Left lung (tissue), 10 donors: ENCODE data around the gene ZBTB20. TPM values are rescaled to one million over a fixed set of nuclear protein-coding genes. Genes with fewer than 3 reads are reported as not detected.

Experiments used
- ATAC-seq: fragments of 200-7000 bp; cut with Tn5 transposase; one replicate; pipeline ENCODE4 v1.9.1; 2020; ENCODE audit warnings: moderate library complexity
- DNase-seq, 4 donors: peaks; one replicate each; pipeline ENCODE4 v3.0.0-alpha.2; 2013 to 2020
- H3K27ac ChIP-seq, 2 donors: fragments of 200-600 bp; sonication (generic) in 1 of 2; one replicate each; pipeline versions ENCODE4 v1.5.0 to v1.8.0; 2020 to 2021
- H3K27me3 ChIP-seq, 2 donors: fragments of 200-600 bp; sonication (generic) in 1 of 2; one replicate each; pipeline versions ENCODE4 v1.5.0 to v1.8.0; 2020 to 2021
- H3K36me3 ChIP-seq, 2 donors: fragments of 200-600 bp; sonication (generic) in 1 of 2; one replicate each; pipeline versions ENCODE4 v1.5.0 to v1.8.0; 2020 to 2021
- H3K4me1 ChIP-seq, 2 donors: fragments of 200-600 bp; one replicate each; pipeline ENCODE4 v1.8.0; 2021
- H3K4me3 ChIP-seq, 2 donors: fragments of 200-600 bp; sonication (generic) in 1 of 2; one replicate each; pipeline versions ENCODE4 v1.5.0 to v1.8.0; 2020 to 2021; ENCODE audit warnings: mild to moderate bottlenecking in 1 of 2
- H3K9me3 ChIP-seq, 2 donors: fragments of 200-600 bp; sonication (generic) in 1 of 2; one replicate each; pipeline versions ENCODE4 v1.5.0 to v1.8.0; 2020 to 2021
- intact Hi-C, 2 donors: fragments of 100-400 bp; cut with DNase I; formaldehyde crosslinking; loops; one replicate each; pipeline versions ENCODE4 v1.11.2 to v1.14.2; 2022
- polyA plus RNA-seq, 6 donors: library from polyadenylated mRNA; unstranded; fragments of 120-200 nt; gene quantifications; one replicate each; pipeline ENCODE4 v1.2.1, GENCODE V29; 2013; ENCODE audit not compliant: insufficient read length in 6 of 6
- total RNA-seq, 2 donors: library from RNA; stranded (reverse); fragmentation: NEBNext Ultra II Directional; extraction: Animal tissue kit (Norgen Biotek cat#: 25700); gene quantifications; one replicate each; pipeline ENCODE4 v1.2.1, GENCODE V29; 2021
- TF ChIP-seq, protein P1 (sequence below), 2 donors: fragments of 200-600 bp; sonication (generic) in 1 of 2; IDR thresholded peaks; one replicate each; pipeline versions ENCODE4 v1.5.0 to v1.8.0; 2021; ENCODE audit warnings: antibody characterized with exemption in 2 of 2
- donor health status: DM: no; HTN: yes; CAD: no.
- donor health status: DM: no; HTN: no; CAD: no.

ZBTB20 gene
- total and polyA plus RNA-seq, 8 donors, result 1.1 to 63.5 (median 6.0) TPM

- intact Hi-C loops, result no loop called here
These were observed 403.2 kb downstream of the ZBTB20 start for GRCh38 chr3:114743746-114744485.

DNA sequence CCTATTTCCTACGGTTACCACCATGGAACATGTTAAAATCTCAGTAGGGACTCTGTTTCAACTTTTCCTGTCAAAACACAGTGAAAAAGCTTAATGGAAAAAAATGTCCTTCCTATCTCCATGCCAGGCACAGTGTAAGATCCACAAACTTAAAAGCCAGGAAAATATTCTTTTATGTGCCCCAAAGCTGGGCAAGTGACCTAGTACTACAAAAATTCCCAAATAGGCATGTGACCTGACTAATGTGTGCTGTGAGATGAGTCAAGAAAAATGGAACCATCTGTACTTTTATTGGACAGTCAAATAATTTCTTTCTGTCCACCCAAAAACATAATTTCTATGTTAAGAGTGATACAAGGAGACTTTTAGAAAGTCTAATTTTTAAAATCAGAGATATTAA, 406.0 kb downstream of the ZBTB20 start:
- TF ChIP-seq, protein P1, sequence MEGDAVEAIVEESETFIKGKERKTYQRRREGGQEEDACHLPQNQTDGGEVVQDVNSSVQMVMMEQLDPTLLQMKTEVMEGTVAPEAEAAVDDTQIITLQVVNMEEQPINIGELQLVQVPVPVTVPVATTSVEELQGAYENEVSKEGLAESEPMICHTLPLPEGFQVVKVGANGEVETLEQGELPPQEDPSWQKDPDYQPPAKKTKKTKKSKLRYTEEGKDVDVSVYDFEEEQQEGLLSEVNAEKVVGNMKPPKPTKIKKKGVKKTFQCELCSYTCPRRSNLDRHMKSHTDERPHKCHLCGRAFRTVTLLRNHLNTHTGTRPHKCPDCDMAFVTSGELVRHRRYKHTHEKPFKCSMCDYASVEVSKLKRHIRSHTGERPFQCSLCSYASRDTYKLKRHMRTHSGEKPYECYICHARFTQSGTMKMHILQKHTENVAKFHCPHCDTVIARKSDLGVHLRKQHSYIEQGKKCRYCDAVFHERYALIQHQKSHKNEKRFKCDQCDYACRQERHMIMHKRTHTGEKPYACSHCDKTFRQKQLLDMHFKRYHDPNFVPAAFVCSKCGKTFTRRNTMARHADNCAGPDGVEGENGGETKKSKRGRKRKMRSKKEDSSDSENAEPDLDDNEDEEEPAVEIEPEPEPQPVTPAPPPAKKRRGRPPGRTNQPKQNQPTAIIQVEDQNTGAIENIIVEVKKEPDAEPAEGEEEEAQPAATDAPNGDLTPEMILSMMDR (IDR thresholded peaks at IDR 0.05), result no peak
- Histone ChIP-seq H3K4me1 (peaks cover under 1 to 5% of the 10 kb centered on the region in 2 donors), H3K36me3 (no peaks in the 10 kb centered on the region), H3K27me3 (no peaks in the 10 kb centered on the region), H3K4me3 (no peak overlapping the region), H3K9me3 (no peaks in the 10 kb centered on the region), H3K27ac (no peak overlapping the region)
- DNase-seq, result no peak
- intact Hi-C loops, result no loop called here
- ATAC-seq, result no peak

More at GRCh38 chr3:114743746-114744485, 403.2 kb downstream of the ZBTB20 start:
- no peaks in the 10 kb centered on the region for H3K27me3 ChIP-seq
- H3K4me1 ChIP-seq, result peaks cover 5 to 9% of the 10 kb centered on the region in 2 donors
- no peak overlapping the region for H3K27ac ChIP-seq
- no peak overlapping the region for H3K4me3 ChIP-seq
- TF ChIP-seq, protein P1 (IDR thresholded peaks at IDR 0.05), result no peak
- no peaks in the 10 kb centered on the region for H3K9me3 ChIP-seq
- ATAC-seq, result no peak
- H3K36me3 ChIP-seq, result no peaks in the 10 kb centered on the region
- no peak for DNase-seq

GRCh38 chr3:114739627-114740026, 407.5 kb downstream of the ZBTB20 start:
- no peak overlapping the region for H3K4me3 ChIP-seq
- H3K27me3 ChIP-seq, result no peaks in the 10 kb centered on the region
- no peaks in the 10 kb centered on the region for H3K4me1 ChIP-seq
- no peak for DNase-seq
- H3K9me3 ChIP-seq, result no peaks in the 10 kb centered on the region
- intact Hi-C loops, result no loop called here
- H3K27ac ChIP-seq, result no peak overlapping the region
- TF ChIP-seq, protein P1 (IDR thresholded peaks at IDR 0.05), result no peak
- ATAC-seq, result no peak
- no peaks in the 10 kb centered on the region for H3K36me3 ChIP-seq

- intact Hi-C loops, result no loop called here
- TF ChIP-seq, protein P1 (IDR thresholded peaks at IDR 0.05), result no peak
- DNase-seq (no peak), ATAC-seq (no peak)
- no peak overlapping the region for H3K4me3 ChIP-seq
- no peaks in the 10 kb centered on the region for H3K36me3 ChIP-seq
- no peaks in the 10 kb centered on the region for H3K4me1 ChIP-seq
- H3K9me3 ChIP-seq, result no peaks in the 10 kb centered on the region
- no peak overlapping the region for H3K27ac ChIP-seq
- no peaks in the 10 kb centered on the region for H3K27me3 ChIP-seq
These were observed 414.7 kb downstream of the ZBTB20 start for GRCh38 chr3:114732353-114732752.

DNA sequence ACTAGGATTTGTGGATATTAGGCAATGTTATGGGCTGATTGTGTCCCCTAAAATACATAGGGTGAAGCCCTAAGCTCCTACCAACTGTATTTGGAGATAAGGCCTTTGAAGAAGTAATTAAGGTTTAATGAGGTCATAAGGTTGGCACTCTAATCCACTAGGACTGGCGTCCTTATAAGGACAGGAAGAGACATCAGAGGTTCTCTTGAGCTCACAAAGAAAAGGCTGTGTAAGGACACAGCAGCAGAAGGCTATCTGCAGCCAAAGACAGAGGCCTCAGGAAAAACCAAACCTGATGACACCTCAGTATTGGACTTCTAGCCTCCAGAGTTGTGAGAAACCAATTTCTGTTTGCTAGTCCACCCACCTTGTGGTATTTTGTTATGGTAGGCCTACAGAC, 416.7 kb downstream of the ZBTB20 start:
- no peak overlapping the region for H3K4me3 ChIP-seq
- H3K27ac ChIP-seq, result no peak overlapping the region
- no peak for DNase-seq
- no peaks in the 10 kb centered on the region for H3K36me3 ChIP-seq
- intact Hi-C loops, result no loop called here
- H3K4me1 ChIP-seq, result no peaks in the 10 kb centered on the region
- H3K9me3 ChIP-seq, result no peaks in the 10 kb centered on the region
- no peaks in the 10 kb centered on the region for H3K27me3 ChIP-seq
- TF ChIP-seq, protein P1 (IDR thresholded peaks at IDR 0.05), result no peak
- no peak for ATAC-seq
